Hepatocyte (in vitro differentiated cells): ENCODE results near the gene MT1M. TPM values are rescaled to one million over a fixed set of nuclear protein-coding genes. Genes with fewer than 3 reads are reported as not detected.
"Not testable (repeated sequence)": the region's sequence is repeated elsewhere in the genome, so short reads cannot be mapped to it uniquely, and the experiment has no call there.

ENCODE experiments used
- DNase-seq: peaks from one replicate; pipeline ENCODE4 v3.0.0-alpha.2; 2016; ENCODE audit warnings: low spot score
- H2AFZ ChIP-seq: fragments of 200-600 bp; sonication (generic); 2 replicates; pipeline ENCODE4 v1.6.0; 2016; ENCODE audit warnings: antibody characterized with exemption, mild to moderate bottlenecking
- H3K27ac ChIP-seq: fragments of 200-600 bp; sonication (generic); 2 replicates; pipeline ENCODE4 v1.5.1; 2016; ENCODE audit warnings: mild to moderate bottlenecking
- H3K27me3 ChIP-seq: fragments of 200-600 bp; sonication (generic); 2 replicates; pipeline ENCODE4 v1.6.1; 2016
- H3K36me3 ChIP-seq: fragments of 200-600 bp; sonication (generic); replicated peaks from 2 replicates; pipeline ENCODE4 v1.5.1; 2016; ENCODE audit warnings: low read depth; ENCODE audit not compliant: insufficient read depth
- H3K4me1 ChIP-seq: fragments of 200-600 bp; sonication (generic); 2 replicates; pipeline ENCODE4 v1.5.1; 2016; ENCODE audit warnings: mild to moderate bottlenecking, moderate library complexity; ENCODE audit not compliant: insufficient read depth
- H3K4me2 ChIP-seq: fragments of 200-600 bp; sonication (generic); 2 replicates; pipeline ENCODE4 v1.6.0; 2016
- H3K4me3 ChIP-seq: fragments of 200-600 bp; sonication (generic); 2 replicates; pipeline ENCODE4 v1.5.1; 2016; ENCODE audit warnings: mild to moderate bottlenecking
- H3K79me2 ChIP-seq: fragments of 200-600 bp; sonication (generic); 2 replicates; pipeline ENCODE4 v1.6.0; 2017; ENCODE audit warnings: mild to moderate bottlenecking
- H3K9me2 ChIP-seq: fragments of 200-600 bp; sonication (generic); replicated peaks from 2 replicates; pipeline ENCODE4 v1.6.0; 2017; ENCODE audit warnings: mild to moderate bottlenecking; ENCODE audit not compliant: insufficient read depth
- H3K9me3 ChIP-seq: fragments of 200-600 bp; sonication (generic); 2 replicates; pipeline ENCODE4 v1.5.1; 2016; ENCODE audit warnings: low read depth, mild to moderate bottlenecking
- H4K20me1 ChIP-seq: fragments of 200-600 bp; sonication (generic); 2 replicates; pipeline ENCODE4 v1.6.0; 2016; ENCODE audit warnings: mild to moderate bottlenecking; ENCODE audit not compliant: insufficient read depth, poor library complexity, severe bottlenecking
- EZH2 ChIP-seq: fragments of 200-600 bp; sonication (generic); IDR thresholded peaks from 2 replicates; pipeline ENCODE4 v1.6.1; 2016; ENCODE audit warnings: antibody characterized with exemption, mild to moderate bottlenecking, borderline replicate concordance
- EZH2phosphoT487 ChIP-seq: fragments of 200-600 bp; sonication (generic); IDR thresholded peaks from one replicate; pipeline ENCODE4 v1.6.1; 2018; ENCODE audit warnings: antibody characterized with exemption, mild to moderate bottlenecking, low read depth, moderate library complexity; ENCODE audit not compliant: unreplicated experiment, severe bottlenecking
- WGBS: methylation state at CpG from one replicate; pipeline ENCODE4 v1.1.6; 2016; ENCODE audit warnings: low lambda C conversion rate; ENCODE audit errors: missing lambda C conversion rate; 5-methylcytosine and 5-hydroxymethylcytosine counted together
- polyA plus RNA-seq: library from polyadenylated mRNA; unstranded; fragments of >200 nt; fragmentation: Nextera tagmentation; extraction: Ambion mirVana; gene quantifications from 2 replicates; pipeline ENCODE4 v1.2.1, GENCODE V29; 2016
- total RNA-seq: library from RNA; depleted of rRNA; stranded (reverse); fragments of >200 nt; gene quantifications from 2 replicates; pipeline ENCODE4 v1.2.3, GENCODE V29; 2014
- TF ChIP-seq, protein P1 (sequence below): fragments of 200-600 bp; sonication (generic); IDR thresholded peaks from 2 replicates; pipeline ENCODE4 v1.5.1; 2016; ENCODE audit warnings: antibody characterized with exemption, mild to moderate bottlenecking; ENCODE audit not compliant: poor library complexity

The MT1M gene
- total and polyA plus RNA-seq, 2 experiments from 2014 or later, result 0.60 TPM; not detected in 1

DNA sequence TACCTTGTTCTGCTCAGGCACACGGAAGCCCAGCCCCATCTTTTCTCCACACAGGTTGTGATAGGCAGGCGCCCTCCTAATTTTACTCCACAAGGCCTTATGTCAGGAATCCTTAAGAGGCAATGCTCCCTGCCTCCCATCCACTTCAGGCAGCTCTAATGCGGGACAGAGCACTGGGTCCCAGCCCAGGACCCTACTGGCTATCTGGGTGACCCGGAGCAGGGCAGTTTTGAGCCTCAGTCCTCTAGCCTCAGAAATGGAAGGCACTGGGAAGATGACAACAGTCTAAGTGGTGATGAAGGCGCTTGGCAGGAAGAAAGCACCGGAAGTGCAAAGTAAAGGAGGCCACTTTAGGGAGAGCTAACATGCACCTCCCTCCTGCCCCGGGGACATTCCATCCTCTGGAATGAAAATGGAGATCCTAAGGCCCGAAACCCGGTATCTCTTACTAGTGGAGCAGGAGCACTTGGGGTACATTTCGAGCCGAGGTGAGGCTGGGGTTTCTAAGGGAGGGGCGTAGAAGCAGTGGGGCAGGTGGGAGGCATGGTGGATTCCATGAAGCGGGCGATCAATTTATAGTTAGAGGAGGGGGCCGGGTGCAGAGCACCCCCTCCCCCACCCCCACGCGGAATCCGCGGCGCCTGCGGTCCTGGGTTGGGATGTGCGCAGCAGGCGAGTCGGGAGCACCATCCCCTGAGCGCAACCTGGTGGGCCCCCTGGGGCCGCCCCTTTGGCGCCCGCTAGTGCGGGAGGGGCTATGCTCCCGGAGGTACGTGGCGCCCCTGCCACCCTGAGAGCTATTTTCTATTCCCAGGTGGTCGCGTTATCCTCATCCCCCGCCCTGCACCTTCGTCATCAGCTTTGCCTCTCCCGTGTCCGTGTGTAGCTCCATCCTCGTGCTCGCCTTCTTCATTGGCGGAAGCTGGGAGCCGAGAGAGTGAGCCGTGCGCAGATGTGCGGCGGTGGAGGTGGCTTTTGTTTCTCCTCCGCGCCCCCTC is 30.2 kb downstream of the MT1M start:
- Histone ChIP-seq H3K9me2 (no peaks in the 10 kb centered on the region), H4K20me1 (no peaks in the 10 kb centered on the region), H3K27ac (no peak overlapping the region), H2AFZ (no peak overlapping the region), H3K9me3 (no peaks in the 10 kb centered on the region), H3K79me2 (no peaks in the 10 kb centered on the region), H3K4me1 (no peaks in the 10 kb centered on the region), H3K4me3 (no peak overlapping the region), H3K36me3 (no peaks in the 10 kb centered on the region), H3K27me3 (peaks cover 97% of the 10 kb centered on the region), H3K4me2 (peak overlapping the region; percentile 62)
- DNase-seq, result no peak
- WGBS, result 17% methylated on average over 31 of the region's 48 CpGs
- TF ChIP-seq, protein P1, sequence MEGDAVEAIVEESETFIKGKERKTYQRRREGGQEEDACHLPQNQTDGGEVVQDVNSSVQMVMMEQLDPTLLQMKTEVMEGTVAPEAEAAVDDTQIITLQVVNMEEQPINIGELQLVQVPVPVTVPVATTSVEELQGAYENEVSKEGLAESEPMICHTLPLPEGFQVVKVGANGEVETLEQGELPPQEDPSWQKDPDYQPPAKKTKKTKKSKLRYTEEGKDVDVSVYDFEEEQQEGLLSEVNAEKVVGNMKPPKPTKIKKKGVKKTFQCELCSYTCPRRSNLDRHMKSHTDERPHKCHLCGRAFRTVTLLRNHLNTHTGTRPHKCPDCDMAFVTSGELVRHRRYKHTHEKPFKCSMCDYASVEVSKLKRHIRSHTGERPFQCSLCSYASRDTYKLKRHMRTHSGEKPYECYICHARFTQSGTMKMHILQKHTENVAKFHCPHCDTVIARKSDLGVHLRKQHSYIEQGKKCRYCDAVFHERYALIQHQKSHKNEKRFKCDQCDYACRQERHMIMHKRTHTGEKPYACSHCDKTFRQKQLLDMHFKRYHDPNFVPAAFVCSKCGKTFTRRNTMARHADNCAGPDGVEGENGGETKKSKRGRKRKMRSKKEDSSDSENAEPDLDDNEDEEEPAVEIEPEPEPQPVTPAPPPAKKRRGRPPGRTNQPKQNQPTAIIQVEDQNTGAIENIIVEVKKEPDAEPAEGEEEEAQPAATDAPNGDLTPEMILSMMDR, result no peak
- peak; percentile 20 for TF ChIP-seq EZH2
- TF ChIP-seq EZH2phosphoT487, result no peak

DNA sequence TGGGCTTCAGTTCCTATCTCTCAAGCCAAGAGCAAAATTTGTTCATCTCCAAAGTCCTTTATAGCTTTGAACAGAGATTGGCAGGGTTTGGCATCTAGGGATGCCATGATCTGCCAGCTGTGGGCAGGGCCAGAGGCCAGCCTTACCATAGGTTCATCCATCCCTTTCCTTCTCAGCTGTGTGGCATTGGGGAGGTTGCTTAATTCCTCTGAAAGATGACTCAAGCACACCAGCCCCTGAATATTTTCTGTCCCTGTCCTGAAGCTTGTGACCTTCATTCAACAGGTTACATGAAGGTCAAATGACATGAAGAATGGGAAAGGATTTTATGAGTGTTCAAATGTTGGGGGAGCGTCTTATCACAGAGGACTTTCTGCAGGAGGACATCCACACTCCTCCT is 32.0 kb downstream of the MT1M start:
- Histone ChIP-seq H3K9me3 (no peaks in the 10 kb centered on the region), H3K27me3 (peaks cover 100% of the 10 kb centered on the region), H3K79me2 (no peaks in the 10 kb centered on the region), H3K4me1 (no peaks in the 10 kb centered on the region), H4K20me1 (no peaks in the 10 kb centered on the region), H2AFZ (no peak overlapping the region), H3K4me3 (no peak overlapping the region), H3K36me3 (no peaks in the 10 kb centered on the region), H3K9me2 (no peaks in the 10 kb centered on the region), H3K27ac (no peak overlapping the region), H3K4me2 (no peak overlapping the region)
- WGBS, result 78% methylated on average over 1 of the region's 1 CpG
- DNase-seq, result no peak
- TF ChIP-seq EZH2, result no peak
- TF ChIP-seq, protein P1, result no peak
- TF ChIP-seq EZH2phosphoT487, result no peak

DNA sequence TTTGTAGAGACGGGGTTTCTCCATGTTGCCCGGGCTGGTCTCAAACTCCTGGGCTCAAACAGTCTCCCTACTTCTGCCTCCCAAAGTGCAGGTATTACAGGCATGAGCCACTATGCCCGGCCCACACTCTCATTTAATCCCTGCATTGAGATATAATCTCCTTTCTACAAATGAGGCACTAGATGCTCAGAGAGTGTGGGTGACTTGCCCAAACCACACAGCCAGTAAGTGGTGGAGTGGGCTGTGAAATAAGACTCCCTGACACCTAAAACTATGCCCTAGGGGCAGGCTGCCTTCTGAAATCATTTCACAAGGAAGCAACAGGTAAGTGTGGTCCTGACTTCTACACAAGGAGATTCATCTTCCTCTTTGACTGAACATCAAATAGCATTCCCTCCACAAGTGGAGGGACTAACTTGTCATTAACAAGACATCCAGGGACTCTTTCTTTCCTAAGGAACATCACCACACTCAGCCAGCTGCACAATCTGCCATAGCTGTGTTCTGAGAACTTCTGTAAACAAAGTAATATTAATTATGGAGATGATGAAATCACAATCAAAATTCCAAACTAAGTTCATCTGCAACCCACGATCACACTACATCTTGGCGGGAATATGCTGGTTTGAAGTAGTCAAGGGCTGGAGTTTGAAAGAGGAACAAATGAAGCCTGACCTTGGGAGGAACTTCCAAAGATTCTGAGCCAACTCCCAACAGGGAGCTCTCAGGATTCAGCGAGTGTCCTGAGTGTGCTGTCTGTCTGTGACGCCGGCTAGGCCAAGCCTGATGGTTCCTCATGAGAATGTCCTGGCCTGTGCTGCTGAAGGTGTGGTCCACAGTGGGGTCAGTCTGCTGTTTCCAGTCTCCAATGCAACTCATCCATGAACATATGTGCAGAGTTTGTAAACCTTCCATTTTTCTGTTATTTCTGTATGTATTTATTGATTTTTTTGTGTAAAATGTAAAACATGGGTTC is 33.1 kb downstream of the MT1M start:
- H3K79me2 ChIP-seq, H3K27ac ChIP-seq: not testable (repeated sequence)

More for the DNA sequence above, 33.1 kb downstream of the MT1M start:
- not testable (repeated sequence) for H3K9me2 ChIP-seq, H3K4me1 ChIP-seq, H3K36me3 ChIP-seq, H2AFZ ChIP-seq, H4K20me1 ChIP-seq, DNase-seq, H3K4me3 ChIP-seq, H3K9me3 ChIP-seq, H3K4me2 ChIP-seq
- WGBS, result 61% methylated on average over 8 of the region's 8 CpGs
- peaks cover 100% of the 10 kb centered on the region for H3K27me3 ChIP-seq
